ENCODE measurements around the gene HSD3B7.

- no peak for TF ChIP-seq CTCF (IDR thresholded peaks at IDR 0.05)
- no peak for TF ChIP-seq EP300 (IDR thresholded peaks at IDR 0.05)
- no peak for TF ChIP-seq POLR2A (IDR thresholded peaks at IDR 0.05)
Measured at GRCh38 chr16:30950516-30951065, 34.4 kb upstream of the HSD3B7 start.
